ENCODE results near the gene MED27. TPM values are rescaled to one million over a fixed set of nuclear protein-coding genes. Genes with fewer than 3 reads are reported as not detected.

The MED27 gene
- total and polyA plus RNA-seq, 10 of the 15 experiments (the other 5 are each of a cell fraction or from before 2014, with no cell fraction given): 20.3 to 50.3 (median 35.5) TPM

GRCh38 chr9:131986576-131986975 lies 93.1 kb downstream of the MED27 start:
- DNase-seq (ENCODE audit: low read depth, low spot score) (no peak), ATAC-seq (no peak), FAIRE-seq (no peak)
- no peak for TF ChIP-seq ZSCAN29 (IDR thresholded peaks at IDR 0.05)
- no peak for TF ChIP-seq TCF3 (IDR thresholded peaks at IDR 0.05; ENCODE audit: borderline replicate concordance, insufficient read depth, low read depth, low read length)
- TF ChIP-seq SREBF2 (IDR thresholded peaks at IDR 0.05; ENCODE audit: low read length): no peak
- TF ChIP-seq SKIL (IDR thresholded peaks at IDR 0.05; ENCODE audit: low read depth, poor library complexity, severe bottlenecking): no peak
- no peak for TF ChIP-seq POLR2AphosphoS2 (IDR thresholded peaks at IDR 0.05; ENCODE audit: low read depth, low read length)
- TF ChIP-seq CHD1 (IDR thresholded peaks at IDR 0.05; ENCODE audit: low read depth, low read length): no peak
- no peak for TF ChIP-seq CREM (IDR thresholded peaks at IDR 0.05; ENCODE audit: low read depth)
- TF ChIP-seq ZBTB4 (CRISPR knock-in tag; IDR thresholded peaks at IDR 0.05): no peak
- no peak for TF ChIP-seq ZNF217 (IDR thresholded peaks at IDR 0.05)
- TF ChIP-seq MTA2 (IDR thresholded peaks at IDR 0.05; ENCODE audit: low read depth): no peak
- TF ChIP-seq SRF (IDR thresholded peaks at IDR 0.05; ENCODE audit: low read depth in 2 of 2, low read length in 2 of 2): no peak
- TF ChIP-seq ZNF384 (IDR thresholded peaks at IDR 0.05; ENCODE audit: borderline replicate concordance, low read depth, low read length): no peak
- no peak for TF ChIP-seq ZNF24 (IDR thresholded peaks at IDR 0.05)
- TF ChIP-seq TAF1 (IDR thresholded peaks at IDR 0.05; ENCODE audit: borderline replicate concordance, low read depth, low read length): no peak
- TF ChIP-seq CEBPB (IDR thresholded peaks at IDR 0.05; ENCODE audit: borderline replicate concordance in 1 of 2, low read depth in 2 of 2, low read length in 2 of 2): no peak
- no peak for TF ChIP-seq RUNX3 (IDR thresholded peaks at IDR 0.05; ENCODE audit: low read length)
- TF ChIP-seq SMC3 (IDR thresholded peaks at IDR 0.05; ENCODE audit: borderline replicate concordance, low read length): no peak
- TF ChIP-seq NFXL1 (IDR thresholded peaks at IDR 0.05; ENCODE audit: borderline replicate concordance): no peak
- TF ChIP-seq CHD2 (IDR thresholded peaks at IDR 0.05; ENCODE audit: borderline replicate concordance, low read depth, low read length): no peak
- TF ChIP-seq ETV6 (conservative IDR thresholded peaks at IDR 0.05 in 1 of 2, IDR thresholded peaks at IDR 0.05 in 1 of 2; ENCODE audit: borderline replicate concordance in 1 of 2, low read depth in 1 of 2): no peak
- BruUV-seq (replicated peaks): no TSS peak
- SMC1A ChIA-PET (ENCODE audit: uncharacterized antibody, unreplicated experiment): interaction anchor here (0.5 to 0.7 kb wide), 3 partner anchors 12 to 55 kb away, joined by 3 read pairs; no protein-coding TSS in a partner anchor
- in situ Hi-C loops (cut with MboI): no loop called here
- CTCF ChIA-PET: no interaction called here
- POLR2A ChIA-PET: no interaction called here
- H3K27me3 ChIP-seq (replicated peaks in 1 of 2; ENCODE audit: control insufficient read depth in 2 of 2, insufficient read depth in 2 of 2, low read length in 1 of 2): no peaks in the 10 kb centered on the region
- no peak overlapping the region for H3K9ac ChIP-seq (ENCODE audit: control insufficient read depth, insufficient read depth, low read length)
- no peak overlapping the region for H3K4me3 ChIP-seq
- intact Hi-C loops (cut with micrococcal nuclease; ENCODE audit: unreplicated experiment): no loop called here
- RAD21 ChIA-PET (ENCODE audit: unreplicated experiment): no interaction called here
- H3K27ac ChIP-seq (ENCODE audit: control insufficient read depth, insufficient read depth): no peak overlapping the region
- no peaks in the 10 kb centered on the region for H4K20me1 ChIP-seq (ENCODE audit: control insufficient read depth, insufficient read depth)
- H3K4me1 ChIP-seq (ENCODE audit: control insufficient read depth, insufficient read depth, low read length): peaks cover 14% of the 10 kb centered on the region; the same call in 1 of the 2 replicates
- WGBS (ENCODE audit: insufficient coverage, insufficient replicate concordance, low lambda C conversion rate, missing lambda C conversion rate): 96% methylated on average over 4 of the region's 4 CpGs
- no peaks in the 10 kb centered on the region for H3K79me2 ChIP-seq (ENCODE audit: control insufficient read depth, insufficient read depth, low read length)
- no peaks in the 10 kb centered on the region for H3K36me3 ChIP-seq (ENCODE audit: control insufficient read depth in 2 of 2, insufficient read depth in 2 of 2, low read length in 1 of 2)
- H3K9me3 ChIP-seq (replicated peaks; ENCODE audit: control insufficient read depth, insufficient read depth, low read length): no peaks in the 10 kb centered on the region
- H3K4me2 ChIP-seq (ENCODE audit: control insufficient read depth, insufficient read depth): no peak overlapping the region
- no peak overlapping the region for H2AFZ ChIP-seq (ENCODE audit: control insufficient read depth, low read depth, low read length)
